ENCODE data around the gene JUP. TPM values are rescaled to one million over a fixed set of nuclear protein-coding genes. Genes with fewer than 3 reads are reported as not detected.

The JUP gene
- total RNA-seq, 1 experiment from 2014 or later, result 352 TPM

DNA sequence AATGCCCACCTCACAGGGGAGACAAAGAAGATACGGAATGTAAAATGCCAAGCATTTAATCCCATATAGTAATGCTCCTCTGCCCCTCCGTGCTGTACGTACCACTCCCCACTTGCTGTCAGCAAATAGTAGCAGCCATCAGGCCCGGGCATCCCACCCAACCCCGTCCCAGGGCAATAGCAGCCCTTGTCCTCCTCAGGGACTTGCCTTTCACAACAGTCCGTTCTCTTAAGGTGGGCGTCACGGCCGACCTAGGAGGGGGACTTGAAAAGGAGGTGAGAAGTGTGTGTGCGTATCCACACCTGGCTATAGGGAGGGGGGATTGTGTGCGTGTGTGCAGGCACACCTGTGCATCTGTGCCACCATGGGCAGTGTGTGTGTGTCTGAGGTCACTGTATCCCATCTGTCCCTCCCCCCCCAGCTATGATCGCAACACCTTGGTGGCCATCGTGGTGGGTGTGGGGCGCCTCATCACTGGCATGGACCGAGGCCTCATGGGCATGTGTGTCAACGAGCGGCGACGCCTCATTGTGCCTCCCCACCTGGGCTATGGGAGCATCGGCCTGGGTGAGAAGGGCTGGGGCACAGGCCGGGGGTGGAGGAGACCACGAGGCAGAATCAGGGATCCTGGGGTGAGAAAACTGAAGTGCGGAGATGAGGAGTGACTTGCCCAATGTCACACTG, 30.3 kb upstream of the JUP start:
- POLR2A ChIA-PET, result no interaction called here
- Histone ChIP-seq H3K36me3 (ENCODE audit: control insufficient read depth, insufficient read depth, low read length) (peaks cover 2% of the 10 kb centered on the region), H3K27me3 (ENCODE audit: control insufficient read depth, insufficient read depth, low read length) (no peaks in the 10 kb centered on the region), H3K9me3 (ENCODE audit: control insufficient read depth, insufficient read depth, low read depth, low read length) (no peaks in the 10 kb centered on the region), H3K27ac (ENCODE audit: low read length) (no peak overlapping the region), H3K4me3 (ENCODE audit: low read depth in 2 of 2, low read length in 2 of 2) (no peak overlapping the region), H3K4me1 (ENCODE audit: control insufficient read depth, insufficient read depth, low read length) (peaks cover 10% of the 10 kb centered on the region)
- BruUV-seq (replicated peaks), result no TSS peak
- TF ChIP-seq SIN3A (IDR thresholded peaks at IDR 0.05; ENCODE audit: borderline replicate concordance, insufficient read depth, low read depth, low read length), result no peak
- TF ChIP-seq, protein P1, sequence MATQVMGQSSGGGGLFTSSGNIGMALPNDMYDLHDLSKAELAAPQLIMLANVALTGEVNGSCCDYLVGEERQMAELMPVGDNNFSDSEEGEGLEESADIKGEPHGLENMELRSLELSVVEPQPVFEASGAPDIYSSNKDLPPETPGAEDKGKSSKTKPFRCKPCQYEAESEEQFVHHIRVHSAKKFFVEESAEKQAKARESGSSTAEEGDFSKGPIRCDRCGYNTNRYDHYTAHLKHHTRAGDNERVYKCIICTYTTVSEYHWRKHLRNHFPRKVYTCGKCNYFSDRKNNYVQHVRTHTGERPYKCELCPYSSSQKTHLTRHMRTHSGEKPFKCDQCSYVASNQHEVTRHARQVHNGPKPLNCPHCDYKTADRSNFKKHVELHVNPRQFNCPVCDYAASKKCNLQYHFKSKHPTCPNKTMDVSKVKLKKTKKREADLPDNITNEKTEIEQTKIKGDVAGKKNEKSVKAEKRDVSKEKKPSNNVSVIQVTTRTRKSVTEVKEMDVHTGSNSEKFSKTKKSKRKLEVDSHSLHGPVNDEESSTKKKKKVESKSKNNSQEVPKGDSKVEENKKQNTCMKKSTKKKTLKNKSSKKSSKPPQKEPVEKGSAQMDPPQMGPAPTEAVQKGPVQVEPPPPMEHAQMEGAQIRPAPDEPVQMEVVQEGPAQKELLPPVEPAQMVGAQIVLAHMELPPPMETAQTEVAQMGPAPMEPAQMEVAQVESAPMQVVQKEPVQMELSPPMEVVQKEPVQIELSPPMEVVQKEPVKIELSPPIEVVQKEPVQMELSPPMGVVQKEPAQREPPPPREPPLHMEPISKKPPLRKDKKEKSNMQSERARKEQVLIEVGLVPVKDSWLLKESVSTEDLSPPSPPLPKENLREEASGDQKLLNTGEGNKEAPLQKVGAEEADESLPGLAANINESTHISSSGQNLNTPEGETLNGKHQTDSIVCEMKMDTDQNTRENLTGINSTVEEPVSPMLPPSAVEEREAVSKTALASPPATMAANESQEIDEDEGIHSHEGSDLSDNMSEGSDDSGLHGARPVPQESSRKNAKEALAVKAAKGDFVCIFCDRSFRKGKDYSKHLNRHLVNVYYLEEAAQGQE (IDR thresholded peaks at IDR 0.05; ENCODE audit: insufficient read depth in 1 of 2, low read depth in 2 of 2, low read length in 1 of 2), result no peak
- in situ Hi-C loops (cut with HindIII; ENCODE audit: low pct_unique_long_range_greater_than_20kb, low sequenced_read_pairs), result no loop called here
- CTCF ChIA-PET, result no interaction called here
- intact Hi-C loops (cut with micrococcal nuclease; ENCODE audit: unreplicated experiment), result no loop called here
- ATAC-seq (no peak), DNase-seq (ENCODE audit: low read depth, low spot score) (no peak)

DNA sequence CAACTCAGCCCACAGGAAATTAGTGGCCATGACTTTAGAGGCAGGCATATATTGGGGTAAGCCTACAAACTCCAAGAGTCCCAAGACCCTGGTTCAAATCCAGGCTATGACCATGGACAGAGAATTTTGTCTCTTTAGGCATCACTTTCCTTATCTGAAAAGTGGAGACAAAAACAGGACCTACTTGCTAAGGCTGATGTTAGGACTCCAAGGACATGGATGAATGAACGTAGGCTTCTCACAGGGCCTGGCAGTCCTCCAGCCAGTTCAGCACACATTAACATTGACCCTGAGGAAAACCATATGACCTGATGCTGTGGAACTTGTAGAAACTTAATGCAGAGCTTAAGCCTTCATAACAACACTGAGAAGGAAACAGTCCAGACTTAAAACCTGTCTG, 27.7 kb upstream of the JUP start:
- peaks cover 2% of the 10 kb centered on the region for H3K36me3 ChIP-seq (ENCODE audit: control insufficient read depth, insufficient read depth, low read length)
- intact Hi-C loops (cut with micrococcal nuclease; ENCODE audit: unreplicated experiment) (no loop called here), in situ Hi-C loops (cut with HindIII; ENCODE audit: low pct_unique_long_range_greater_than_20kb, low sequenced_read_pairs) (no loop called here)
- POLR2A ChIA-PET, result interaction anchor here (1.0 kb wide), 1 partner anchor 18 kb away, joined by 3 read pairs; no protein-coding TSS in a partner anchor
- CTCF ChIA-PET, result no interaction called here
- peak overlapping the region; percentile 99 for H3K27ac ChIP-seq (ENCODE audit: low read length)
- DNase-seq (ENCODE audit: low read depth, low spot score) (no peak), ATAC-seq (no peak)
- H3K27me3 ChIP-seq (ENCODE audit: control insufficient read depth, insufficient read depth, low read length), result no peaks in the 10 kb centered on the region
- TF ChIP-seq POLR2AphosphoS5 (IDR thresholded peaks at IDR 0.05; ENCODE audit: low read depth, low read length) (no peak), TCF7L2 (IDR thresholded peaks at IDR 0.05; ENCODE audit: low read depth, low read length) (no peak), SIN3A (IDR thresholded peaks at IDR 0.05; ENCODE audit: borderline replicate concordance, insufficient read depth, low read depth, low read length) (no peak)
- TF ChIP-seq, protein P2, sequence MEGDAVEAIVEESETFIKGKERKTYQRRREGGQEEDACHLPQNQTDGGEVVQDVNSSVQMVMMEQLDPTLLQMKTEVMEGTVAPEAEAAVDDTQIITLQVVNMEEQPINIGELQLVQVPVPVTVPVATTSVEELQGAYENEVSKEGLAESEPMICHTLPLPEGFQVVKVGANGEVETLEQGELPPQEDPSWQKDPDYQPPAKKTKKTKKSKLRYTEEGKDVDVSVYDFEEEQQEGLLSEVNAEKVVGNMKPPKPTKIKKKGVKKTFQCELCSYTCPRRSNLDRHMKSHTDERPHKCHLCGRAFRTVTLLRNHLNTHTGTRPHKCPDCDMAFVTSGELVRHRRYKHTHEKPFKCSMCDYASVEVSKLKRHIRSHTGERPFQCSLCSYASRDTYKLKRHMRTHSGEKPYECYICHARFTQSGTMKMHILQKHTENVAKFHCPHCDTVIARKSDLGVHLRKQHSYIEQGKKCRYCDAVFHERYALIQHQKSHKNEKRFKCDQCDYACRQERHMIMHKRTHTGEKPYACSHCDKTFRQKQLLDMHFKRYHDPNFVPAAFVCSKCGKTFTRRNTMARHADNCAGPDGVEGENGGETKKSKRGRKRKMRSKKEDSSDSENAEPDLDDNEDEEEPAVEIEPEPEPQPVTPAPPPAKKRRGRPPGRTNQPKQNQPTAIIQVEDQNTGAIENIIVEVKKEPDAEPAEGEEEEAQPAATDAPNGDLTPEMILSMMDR (IDR thresholded peaks at IDR 0.05), result no peak
- TF ChIP-seq, protein P1 (IDR thresholded peaks at IDR 0.05; ENCODE audit: insufficient read depth in 1 of 2, low read depth in 2 of 2, low read length in 1 of 2), result no peak; a peak in 1 of 4 replicates
- no peaks in the 10 kb centered on the region for H3K9me3 ChIP-seq (ENCODE audit: control insufficient read depth, insufficient read depth, low read depth, low read length)
- peaks cover 25% of the 10 kb centered on the region for H3K4me1 ChIP-seq (ENCODE audit: control insufficient read depth, insufficient read depth, low read length)
- BruUV-seq (replicated peaks), result no TSS peak
- peak overlapping the region; percentile 74 to 80 for H3K4me3 ChIP-seq (ENCODE audit: low read depth in 2 of 2, low read length in 2 of 2)
